HG03354 (cell line): ENCODE results near the gene TUBB4A.

Source experiments
- ATAC-seq: cut with Tn5 transposase; IDR thresholded peaks from one replicate; pipeline ENCODE4 v1.9.1; 2021; ENCODE audit warnings: mild to moderate bottlenecking; ENCODE audit not compliant: unreplicated experiment, poor library complexity, severe bottlenecking

TUBB4A gene

DNA sequence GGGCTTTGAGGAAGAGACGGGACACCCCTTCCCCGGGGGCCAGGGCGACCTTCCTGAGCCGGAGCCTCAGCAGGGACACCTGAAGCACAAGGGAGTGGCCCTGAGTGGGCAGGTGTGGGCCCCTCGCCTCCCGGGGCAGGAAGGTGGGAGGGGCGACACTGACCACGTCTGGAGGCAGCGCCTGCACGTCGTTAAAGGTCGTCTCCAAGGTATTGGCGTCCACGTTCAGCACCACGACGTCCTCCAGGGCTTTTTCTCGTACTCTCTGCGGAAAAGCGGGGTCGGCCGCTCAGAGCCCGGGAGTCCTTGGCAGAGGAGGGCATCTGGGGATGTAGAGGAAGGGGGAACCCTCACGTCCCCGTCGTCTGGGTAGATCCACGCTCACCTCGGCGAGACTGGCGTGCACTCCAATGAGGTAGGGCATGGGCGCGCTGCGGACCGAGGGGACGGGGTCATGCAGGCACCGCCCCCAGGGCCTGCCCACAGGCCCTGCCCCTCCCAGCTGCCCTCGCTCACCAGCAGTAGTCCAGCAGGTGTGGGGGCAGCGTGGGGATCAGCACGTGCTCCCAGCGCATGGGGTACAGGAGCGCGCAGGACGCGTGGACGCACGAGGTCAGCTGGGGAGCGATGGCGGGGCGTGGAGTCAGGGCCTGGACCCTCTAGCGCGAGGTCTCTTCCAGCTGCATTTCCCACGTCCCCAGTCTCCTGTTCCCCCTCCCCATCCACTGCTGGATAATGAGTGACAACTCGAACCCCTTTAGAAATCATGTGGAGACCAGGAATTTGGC, 26.6 kb downstream of the TUBB4A start:
- no peak for ATAC-seq

DNA sequence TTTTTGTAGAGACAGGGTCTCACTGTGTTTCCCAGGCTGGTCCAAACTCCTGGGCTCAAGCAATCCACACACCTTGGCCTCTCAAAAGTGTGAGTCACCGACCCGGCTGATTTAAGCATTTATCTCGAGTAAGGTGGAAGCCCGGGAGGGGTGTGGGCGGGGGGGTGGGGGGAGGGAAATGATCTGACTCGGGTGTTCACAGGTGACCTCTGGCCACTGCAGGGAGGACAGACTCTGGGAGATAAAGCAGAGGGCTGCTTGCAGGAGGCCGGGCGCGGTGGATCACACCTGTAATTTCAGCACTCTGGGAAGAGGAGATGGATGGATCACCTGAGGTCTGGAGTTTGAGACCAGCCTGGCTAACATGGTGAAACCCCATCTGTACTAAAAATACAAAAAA, 28.5 kb downstream of the TUBB4A start:
- no peak for ATAC-seq

DNA sequence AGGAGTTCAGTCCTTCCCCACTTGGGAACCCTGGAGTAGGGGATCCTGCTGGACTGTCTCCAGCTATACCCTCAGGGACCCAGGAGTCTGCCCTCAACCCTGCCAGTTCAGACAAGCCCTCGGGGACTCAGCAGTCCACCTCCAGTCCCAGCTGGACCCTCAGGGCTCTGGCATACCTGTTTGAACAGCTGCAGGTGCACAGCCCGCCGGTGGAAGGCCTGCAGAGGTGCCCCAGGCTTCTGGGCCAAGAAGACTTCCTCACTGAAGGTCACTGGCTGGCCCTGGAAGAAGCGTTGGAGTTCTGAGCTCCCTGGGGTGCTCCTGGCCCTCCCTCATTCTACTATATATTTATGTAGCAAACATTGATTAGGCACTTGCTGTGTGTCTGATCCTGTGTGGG, 29.4 kb downstream of the TUBB4A start:
- ATAC-seq = no peak

GRCh38 chr19:6471076-6471475, 31.0 kb downstream of the TUBB4A start:
- ATAC-seq = no peak

DNA sequence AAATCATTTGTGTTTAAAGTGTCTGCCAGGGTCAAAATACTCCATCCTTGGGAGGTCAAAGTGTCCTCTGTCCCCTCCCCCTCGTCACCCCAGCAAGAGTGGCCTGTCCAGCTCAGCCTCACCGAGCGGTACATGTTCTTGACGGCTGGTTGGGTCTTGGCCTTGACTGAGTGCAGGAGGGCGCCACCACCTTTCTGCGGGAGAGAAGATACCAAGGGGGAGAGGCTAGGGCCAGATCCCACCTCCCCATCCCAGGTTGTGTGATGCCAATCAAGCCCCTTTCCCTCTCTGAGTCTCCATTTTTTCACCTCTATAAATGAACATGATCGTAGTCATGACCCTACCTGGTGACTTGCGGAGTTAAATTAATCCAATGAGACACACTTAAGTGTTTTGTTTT, 31.9 kb downstream of the TUBB4A start:
- no peak for ATAC-seq

GRCh38 chr19:6467384-6467783, 34.7 kb downstream of the TUBB4A start:
- no peak for ATAC-seq

- no peak for ATAC-seq
These were observed 35.4 kb downstream of the TUBB4A start for GRCh38 chr19:6466526-6467248.

DNA sequence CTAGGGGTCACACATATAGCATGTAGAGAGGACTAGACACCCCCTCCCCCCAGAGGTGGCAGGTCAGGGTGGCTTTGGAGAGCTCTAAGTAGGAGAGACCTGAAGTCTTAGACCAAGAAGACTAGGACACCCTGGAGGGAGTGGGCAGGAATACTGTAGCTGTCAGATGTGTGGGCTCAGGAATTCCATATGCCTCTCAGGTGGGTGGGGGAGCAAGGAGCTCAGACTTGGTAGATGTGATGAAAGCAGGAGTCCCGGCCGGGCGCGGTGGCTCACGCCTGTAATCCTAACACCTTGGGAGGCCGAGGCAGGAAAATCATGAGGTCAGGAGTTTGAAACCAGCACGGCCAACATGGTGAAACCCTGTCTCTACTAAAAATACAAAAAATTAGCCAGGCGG, 36.4 kb downstream of the TUBB4A start:
- no peak for ATAC-seq

DNA sequence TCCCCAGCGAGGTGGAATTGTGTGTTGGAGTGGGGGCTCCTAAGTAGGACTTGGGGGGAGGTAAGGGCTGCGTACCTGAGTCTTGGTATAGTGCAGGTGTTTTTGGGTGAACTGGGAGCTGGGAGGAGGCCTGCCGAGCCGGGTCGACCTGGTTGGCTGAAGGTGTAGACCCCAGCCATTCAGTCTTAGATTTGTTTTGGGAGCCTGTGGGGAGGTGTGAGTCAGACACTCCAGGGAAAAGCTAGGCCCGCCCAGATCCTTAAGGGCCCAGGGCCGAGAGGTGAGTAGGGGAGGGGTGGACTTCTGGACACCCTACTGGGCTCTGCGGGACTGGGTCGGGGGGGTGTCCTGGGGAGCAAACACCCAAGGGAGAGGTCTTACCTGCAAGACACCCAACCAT, 37.1 kb downstream of the TUBB4A start:
- ATAC-seq = no peak

GRCh38 chr19:6464070-6464873, 37.8 kb downstream of the TUBB4A start, which contains the start of gene CRB3:
TSS of gene CRB3 (plus strand) at chr19:6464271. CDS start at chr19:6464702, 431 bp downstream.
- ATAC-seq = no peak

DNA sequence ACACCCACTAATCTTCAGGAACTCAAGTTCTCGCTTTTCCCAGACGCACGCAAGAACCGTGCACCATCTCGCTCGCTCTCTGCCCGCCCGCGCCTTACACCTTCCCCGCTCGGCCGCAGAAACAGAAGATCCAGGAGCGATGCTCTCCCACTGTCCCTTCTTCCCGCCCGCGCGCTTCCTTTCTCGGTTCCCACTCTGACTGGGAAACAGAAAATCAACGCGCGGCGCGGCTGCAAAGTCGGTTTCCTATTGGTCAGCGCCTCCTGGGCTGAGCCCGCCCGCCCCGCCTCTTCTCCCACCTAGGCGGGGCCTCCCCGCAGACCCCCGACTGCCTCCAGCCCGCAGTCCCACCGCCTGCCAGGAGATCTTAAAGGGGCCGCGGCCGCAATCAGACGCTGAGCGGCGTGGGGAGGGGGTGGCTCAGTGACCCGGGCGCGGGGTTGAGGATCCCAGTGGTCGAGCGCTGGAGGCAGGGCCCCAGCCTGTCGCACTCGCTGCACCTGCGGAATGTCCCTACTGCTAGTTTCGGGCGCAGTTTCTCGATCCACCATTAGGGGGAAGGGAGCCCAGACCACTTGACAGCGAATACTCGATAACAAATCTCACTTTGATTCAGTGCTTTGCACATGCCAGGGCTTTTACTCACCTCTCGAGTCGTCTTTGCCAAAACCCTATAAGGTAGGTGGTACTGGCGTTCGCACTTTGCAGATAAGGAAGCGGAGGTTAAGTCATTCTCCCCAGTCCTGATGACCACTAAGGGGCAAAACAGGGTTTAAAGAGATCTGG, 41.8 kb downstream of the TUBB4A start:
- peak; percentile 77 for ATAC-seq

DNA sequence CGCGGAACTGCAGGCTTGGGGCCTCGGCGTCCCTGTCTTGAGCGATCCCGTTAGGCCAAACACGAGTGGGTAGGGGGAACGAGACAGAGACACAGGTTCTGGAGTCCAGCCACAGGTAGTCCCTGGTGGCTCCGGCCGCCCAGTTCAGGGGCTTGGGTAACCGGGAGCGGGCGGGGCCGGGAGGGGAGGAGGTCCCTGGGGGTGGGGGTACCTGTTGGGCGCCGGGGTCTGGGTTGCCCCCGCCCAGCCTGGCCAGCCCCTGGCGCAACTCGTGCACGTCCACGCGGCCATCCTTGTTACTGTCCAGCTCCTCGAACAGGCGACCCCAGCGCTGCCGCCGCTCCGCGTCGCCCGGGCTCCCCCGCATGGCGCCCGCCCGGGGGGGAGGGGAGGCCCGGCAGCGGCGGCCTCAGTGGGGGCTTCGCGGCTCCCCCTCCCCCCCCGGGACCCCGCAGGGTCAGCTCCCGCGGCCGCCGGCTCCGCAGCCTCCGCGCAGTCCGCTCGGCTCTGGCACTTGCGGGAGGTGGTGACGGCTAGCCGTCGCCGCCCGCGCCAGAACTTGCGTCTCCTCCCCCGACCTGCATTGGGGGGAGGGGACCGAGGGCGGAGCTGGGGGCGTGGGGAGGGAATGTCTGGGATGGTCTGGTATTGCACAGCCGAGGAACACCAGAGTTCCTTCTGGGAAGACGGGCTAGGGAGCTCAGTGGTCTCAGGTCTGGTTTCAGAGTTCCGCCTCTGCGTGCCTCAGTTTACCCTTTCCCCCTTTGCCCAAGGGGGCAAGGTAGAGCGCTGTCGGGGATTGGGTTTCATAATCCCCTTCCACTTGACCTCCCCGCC, 42.6 kb downstream of the TUBB4A start, which contains the start of gene SLC25A23:
SLC25A23 (minus strand) TSS at position 531 of the 837 bp plus-strand sequence; CDS start at position 367, 164 bp downstream.
- ATAC-seq = peak; percentile 29

GRCh38 chr19:6458695-6459261, 43.3 kb downstream of the TUBB4A start:
- no peak for ATAC-seq

GRCh38 chr19:6457958-6458694, 44.0 kb downstream of the TUBB4A start:
- ATAC-seq = no peak

DNA sequence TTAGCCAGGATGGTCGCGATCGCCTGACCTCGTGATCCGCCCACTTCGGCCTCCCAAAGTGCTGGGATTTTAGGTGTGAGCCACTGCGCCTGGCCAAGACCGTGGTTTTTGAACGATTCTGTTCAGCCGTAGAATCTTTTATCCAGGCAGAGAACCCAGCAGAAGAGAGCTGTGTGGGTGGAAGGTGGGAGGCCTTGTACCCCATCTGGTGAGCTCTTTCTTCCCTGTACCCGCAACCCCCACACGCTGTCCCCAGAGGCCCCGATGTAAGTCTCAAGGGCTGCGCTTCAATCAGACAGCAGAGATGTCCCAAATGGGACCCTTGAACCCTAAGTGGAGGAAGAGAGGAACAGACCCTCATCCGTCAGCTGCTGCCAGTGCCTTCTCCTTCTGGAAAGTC, 46.2 kb downstream of the TUBB4A start:
- ATAC-seq = no peak

GRCh38 chr19:6453951-6454565, 48.1 kb downstream of the TUBB4A start:
- ATAC-seq = no peak

GRCh38 chr19:6452899-6453298, 49.2 kb downstream of the TUBB4A start:
- ATAC-seq = no peak
